ENCODE measurements around the gene OR6X1.

DNA sequence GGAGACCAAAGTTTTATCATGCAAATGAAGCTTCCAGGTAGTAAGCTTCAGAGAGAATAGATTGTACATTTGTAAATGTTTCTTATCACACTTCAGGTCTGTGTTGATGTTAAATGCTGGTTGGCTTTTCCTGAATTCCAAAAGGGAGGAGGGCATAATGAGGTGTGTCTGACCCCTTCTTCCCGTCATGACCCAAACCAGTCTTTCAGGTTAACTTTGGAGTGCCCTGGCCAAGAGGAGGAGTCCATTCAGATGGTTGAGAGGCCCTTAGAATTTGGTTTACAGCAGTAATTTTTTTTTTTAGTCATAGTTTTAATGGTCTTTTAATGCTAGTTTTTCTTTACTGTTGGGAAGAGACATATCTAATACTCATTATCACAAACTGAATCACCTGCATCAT, 2.5 kb downstream of the OR6X1 start:
- no peak for TF ChIP-seq ZNF274 (IDR thresholded peaks at IDR 0.05; ENCODE audit: low read depth, low read length)
- no peak for TF ChIP-seq YY1 (IDR thresholded peaks at IDR 0.05; ENCODE audit: insufficient read depth, insufficient read length)
- no peak for TF ChIP-seq SUZ12 (IDR thresholded peaks at IDR 0.05; ENCODE audit: extremely low read depth, insufficient read depth, insufficient read length)
